ENCODE measurements around the gene HIVEP2.

DNA sequence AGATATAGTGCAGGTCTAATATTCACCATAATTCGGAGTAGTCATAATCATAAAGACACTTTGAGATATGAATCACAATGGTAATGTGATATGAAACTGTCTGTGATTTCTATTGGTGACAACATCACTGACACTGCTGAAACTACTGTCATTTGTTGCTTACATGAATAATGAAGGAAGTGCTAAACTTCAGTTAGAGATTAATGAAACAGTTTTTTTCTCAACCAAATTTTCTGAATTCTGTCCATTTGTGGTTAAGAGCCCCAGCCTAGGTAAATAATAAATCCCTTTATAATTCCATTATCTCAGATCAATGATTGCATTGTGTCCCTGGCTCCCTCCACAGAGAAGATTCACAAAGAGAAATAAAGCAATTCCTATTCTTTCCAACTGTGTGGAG is 122.6 kb downstream of the HIVEP2 start:
- TF ChIP-seq ZNF274 (IDR thresholded peaks at IDR 0.05; ENCODE audit: low read depth, low read length) (no peak), YY1 (IDR thresholded peaks at IDR 0.05; ENCODE audit: insufficient read depth, insufficient read length) (no peak)
